NB4 (cell line): ENCODE results near the gene DNAH2.

Experiments used
- DNase-seq: peaks from one replicate; pipeline ENCODE4 v3.0.0; 2010; ENCODE audit warnings: low read depth
- H3K4me3 ChIP-seq: one replicate; pipeline ENCODE4 v1.5.1; 2011; ENCODE audit warnings: mild to moderate bottlenecking, low read depth, low read length, moderate library complexity
- MYC ChIP-seq: IDR thresholded peaks from 2 replicates; pipeline ENCODE4 v1.6.1; 2011; ENCODE audit warnings: low read depth, low read length
- POLR2A ChIP-seq: IDR thresholded peaks from 2 replicates; pipeline ENCODE4 v1.6.1; 2011; ENCODE audit warnings: mild to moderate bottlenecking; ENCODE audit not compliant: insufficient read length; ENCODE audit errors: extremely low read depth
- TF ChIP-seq, protein P1 (sequence below): IDR thresholded peaks from 2 replicates; pipeline ENCODE4 v1.6.1; 2011; ENCODE audit warnings: low read depth, low read length
- TF ChIP-seq, protein P2 (sequence below): IDR thresholded peaks from one replicate; pipeline ENCODE4 v1.5.1; 2012; ENCODE audit warnings: low read depth, low read length

DNAH2 gene

DNA sequence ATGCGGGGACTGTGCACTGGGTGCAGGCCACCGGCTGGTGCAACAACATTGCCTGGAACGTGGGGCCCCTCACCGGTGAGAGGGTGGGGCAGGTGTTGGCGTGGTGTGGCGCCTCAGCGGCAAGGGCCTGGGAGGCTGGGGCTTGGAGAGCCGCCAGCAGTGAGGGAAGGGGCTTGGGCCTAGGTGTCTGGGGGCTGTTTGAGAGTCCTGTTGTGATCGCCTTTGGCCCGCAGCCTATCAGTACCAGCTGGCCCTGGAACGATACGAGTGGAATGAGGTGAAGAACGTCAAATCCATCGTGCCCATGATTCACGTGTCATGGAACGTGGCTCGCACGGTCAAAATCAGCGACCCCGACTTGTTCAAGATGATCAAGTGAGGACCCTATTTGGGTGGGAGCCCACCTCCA is 134.7 kb downstream of the DNAH2 start:
- no peak for DNase-seq
- H3K4me3 ChIP-seq = no peak overlapping the region
- TF ChIP-seq, protein P1, sequence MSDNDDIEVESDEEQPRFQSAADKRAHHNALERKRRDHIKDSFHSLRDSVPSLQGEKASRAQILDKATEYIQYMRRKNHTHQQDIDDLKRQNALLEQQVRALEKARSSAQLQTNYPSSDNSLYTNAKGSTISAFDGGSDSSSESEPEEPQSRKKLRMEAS = no peak
- no peak for TF ChIP-seq POLR2A
- TF ChIP-seq, protein P2, sequence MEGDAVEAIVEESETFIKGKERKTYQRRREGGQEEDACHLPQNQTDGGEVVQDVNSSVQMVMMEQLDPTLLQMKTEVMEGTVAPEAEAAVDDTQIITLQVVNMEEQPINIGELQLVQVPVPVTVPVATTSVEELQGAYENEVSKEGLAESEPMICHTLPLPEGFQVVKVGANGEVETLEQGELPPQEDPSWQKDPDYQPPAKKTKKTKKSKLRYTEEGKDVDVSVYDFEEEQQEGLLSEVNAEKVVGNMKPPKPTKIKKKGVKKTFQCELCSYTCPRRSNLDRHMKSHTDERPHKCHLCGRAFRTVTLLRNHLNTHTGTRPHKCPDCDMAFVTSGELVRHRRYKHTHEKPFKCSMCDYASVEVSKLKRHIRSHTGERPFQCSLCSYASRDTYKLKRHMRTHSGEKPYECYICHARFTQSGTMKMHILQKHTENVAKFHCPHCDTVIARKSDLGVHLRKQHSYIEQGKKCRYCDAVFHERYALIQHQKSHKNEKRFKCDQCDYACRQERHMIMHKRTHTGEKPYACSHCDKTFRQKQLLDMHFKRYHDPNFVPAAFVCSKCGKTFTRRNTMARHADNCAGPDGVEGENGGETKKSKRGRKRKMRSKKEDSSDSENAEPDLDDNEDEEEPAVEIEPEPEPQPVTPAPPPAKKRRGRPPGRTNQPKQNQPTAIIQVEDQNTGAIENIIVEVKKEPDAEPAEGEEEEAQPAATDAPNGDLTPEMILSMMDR = no peak
- no peak for TF ChIP-seq MYC

DNA sequence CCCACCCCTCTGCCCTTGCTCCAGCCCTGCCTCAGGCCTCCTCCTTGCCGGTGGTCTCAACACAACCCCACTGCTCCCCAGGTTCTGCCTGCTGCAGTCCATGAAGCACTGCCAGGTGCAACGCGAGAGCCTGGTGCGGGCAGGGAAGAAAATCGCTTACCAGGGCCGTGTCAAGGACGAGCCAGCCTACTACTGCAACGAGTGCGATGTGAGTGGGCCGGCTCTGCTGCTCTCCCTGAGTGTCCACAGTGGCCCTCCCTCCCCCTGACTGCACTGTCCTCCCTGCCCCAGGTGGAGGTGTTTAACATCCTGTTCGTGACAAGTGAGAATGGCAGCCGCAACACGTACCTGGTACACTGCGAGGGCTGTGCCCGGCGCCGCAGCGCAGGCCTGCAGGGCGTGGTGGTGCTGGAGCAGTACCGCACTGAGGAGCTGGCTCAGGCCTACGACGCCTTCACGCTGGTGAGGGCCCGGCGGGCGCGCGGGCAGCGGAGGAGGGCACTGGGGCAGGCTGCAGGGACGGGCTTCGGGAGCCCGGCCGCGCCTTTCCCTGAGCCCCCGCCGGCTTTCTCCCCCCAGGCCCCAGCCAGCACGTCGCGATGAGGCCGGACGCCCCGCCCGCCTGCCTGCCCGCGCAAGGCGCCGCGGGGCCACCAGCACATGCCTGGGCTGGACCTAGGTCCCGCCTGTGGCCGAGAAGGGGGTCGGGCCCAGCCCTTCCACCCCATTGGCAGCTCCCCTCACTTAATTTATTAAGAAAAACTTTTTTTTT is 135.6 kb downstream of the DNAH2 start:
- no peak overlapping the region for H3K4me3 ChIP-seq
- TF ChIP-seq, protein P1 = no peak
- TF ChIP-seq MYC (no peak), POLR2A (no peak)
- TF ChIP-seq, protein P2 = no peak
- no peak for DNase-seq

DNA sequence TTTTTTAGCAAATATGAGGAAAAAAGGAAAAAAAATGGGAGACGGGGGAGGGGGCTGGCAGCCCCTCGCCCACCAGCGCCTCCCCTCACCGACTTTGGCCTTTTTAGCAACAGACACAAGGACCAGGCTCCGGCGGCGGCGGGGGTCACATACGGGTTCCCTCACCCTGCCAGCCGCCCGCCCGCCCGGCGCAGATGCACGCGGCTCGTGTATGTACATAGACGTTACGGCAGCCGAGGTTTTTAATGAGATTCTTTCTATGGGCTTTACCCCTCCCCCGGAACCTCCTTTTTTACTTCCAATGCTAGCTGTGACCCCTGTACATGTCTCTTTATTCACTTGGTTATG is 136.1 kb downstream of the DNAH2 start:
- no peak for TF ChIP-seq POLR2A
- TF ChIP-seq, protein P1 = no peak
- TF ChIP-seq, protein P2 = no peak
- TF ChIP-seq MYC = no peak
- no peak for DNase-seq
- no peak overlapping the region for H3K4me3 ChIP-seq

DNA sequence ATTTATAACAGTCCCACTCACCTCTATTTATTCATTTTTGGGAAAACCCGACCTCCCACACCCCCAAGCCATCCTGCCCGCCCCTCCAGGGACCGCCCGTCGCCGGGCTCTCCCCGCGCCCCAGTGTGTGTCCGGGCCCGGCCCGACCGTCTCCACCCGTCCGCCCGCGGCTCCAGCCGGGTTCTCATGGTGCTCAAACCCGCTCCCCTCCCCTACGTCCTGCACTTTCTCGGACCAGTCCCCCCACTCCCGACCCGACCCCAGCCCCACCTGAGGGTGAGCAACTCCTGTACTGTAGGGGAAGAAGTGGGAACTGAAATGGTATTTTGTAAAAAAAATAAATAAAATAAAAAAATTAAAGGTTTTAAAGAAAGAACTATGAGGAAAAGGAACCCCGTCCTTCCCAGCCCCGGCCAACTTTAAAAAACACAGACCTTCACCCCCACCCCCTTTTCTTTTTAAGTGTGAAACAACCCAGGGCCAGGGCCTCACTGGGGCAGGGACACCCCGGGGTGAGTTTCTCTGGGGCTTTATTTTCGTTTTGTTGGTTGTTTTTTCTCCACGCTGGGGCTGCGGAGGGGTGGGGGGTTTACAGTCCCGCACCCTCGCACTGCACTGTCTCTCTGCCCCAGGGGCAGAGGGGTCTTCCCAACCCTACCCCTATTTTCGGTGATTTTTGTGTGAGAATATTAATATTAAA is 136.7 kb downstream of the DNAH2 start:
- no peak for TF ChIP-seq POLR2A
- TF ChIP-seq, protein P1 = no peak
- TF ChIP-seq MYC = no peak
- TF ChIP-seq, protein P2 = no peak
- DNase-seq = no peak
- H3K4me3 ChIP-seq = no peak overlapping the region

DNA sequence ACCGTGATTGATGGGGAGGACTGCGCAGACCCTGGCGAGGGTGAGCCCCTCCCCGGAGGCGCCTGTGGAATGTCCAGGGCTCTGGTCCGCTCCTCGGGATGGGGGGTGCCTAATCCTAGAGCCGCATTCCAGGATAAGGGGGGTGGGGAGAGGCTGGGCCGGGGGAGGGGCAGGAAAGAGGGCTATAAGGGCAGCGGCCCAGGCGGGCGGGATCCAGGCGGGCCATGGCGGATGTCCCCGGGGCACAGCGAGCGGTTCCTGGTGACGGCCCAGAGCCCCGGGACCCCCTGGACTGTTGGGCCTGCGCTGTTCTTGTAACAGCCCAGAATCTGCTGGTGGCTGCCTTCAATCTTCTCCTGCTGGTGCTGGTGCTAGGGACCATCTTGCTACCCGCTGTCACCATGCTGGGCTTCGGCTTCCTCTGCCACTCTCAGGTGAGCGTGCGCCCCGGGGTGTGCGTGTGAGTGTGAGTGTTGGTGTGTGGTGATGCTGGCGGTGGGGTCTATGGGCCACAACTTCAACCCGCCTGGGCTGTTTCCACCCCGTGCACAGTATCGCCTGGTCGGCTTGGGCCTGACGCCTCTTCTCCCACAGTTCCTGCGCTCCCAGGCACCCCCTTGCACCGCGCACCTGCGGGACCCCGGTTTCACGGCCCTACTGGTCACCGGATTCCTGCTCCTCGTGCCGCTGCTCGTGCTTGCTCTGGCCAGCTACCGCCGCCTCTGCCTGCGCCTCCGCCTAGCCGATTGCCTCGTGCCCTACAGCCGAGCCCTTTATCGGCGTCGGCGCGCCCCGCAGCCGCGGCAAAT is 137.5 kb downstream of the DNAH2 start, which contains the start of gene TMEM88:
TMEM88 (plus strand) TSS at position 216 of the 809 bp plus-strand sequence; CDS start at position 225, 9 bp downstream.
- TF ChIP-seq POLR2A = no peak
- TF ChIP-seq, protein P2 = no peak
- TF ChIP-seq, protein P1 = no peak
- TF ChIP-seq MYC = no peak
- peak within 1 kb of the TSS; percentile 87 for H3K4me3 ChIP-seq
- no peak for DNase-seq
